H1 (cell line): ENCODE results near the gene B4GALNT1. TPM values are rescaled to one million over a fixed set of nuclear protein-coding genes. Genes with fewer than 3 reads are reported as not detected.

Source experiments
- CTCF ChIA-PET: fragments of 300-600 bp; sonication (Branson Sonifier 250); formaldehyde crosslinking; loops from one replicate; lab custom pipeline; 2021; ENCODE audit not compliant: partially characterized antibody; lab: Charles Lee
- POLR2A ChIA-PET: fragments of 300-600 bp; sonication (Branson Sonifier 250); formaldehyde crosslinking; loops from one replicate; lab custom pipeline; 2021; ENCODE audit warnings: inconsistent platforms; ENCODE audit not compliant: partially characterized antibody; lab: Charles Lee
- DNase-seq, 2 experiments: peaks; one replicate each; pipeline versions ENCODE4 v3.0.0 to v3.0.0-alpha.2; 2010 to 2022; ENCODE audit warnings: low spot score in 2 of 2, low read depth in 1 of 2, mixed read lengths in 1 of 2
- FAIRE-seq: peaks from 2 replicates; lab custom pipeline; 2011; peaks lifted over from hg19 to GRCh38; lab: Jason Lieb, UNC
- H2AFZ ChIP-seq: 2 replicates; pipeline ENCODE4 v1.8.1; 2012; ENCODE audit warnings: low read length, inconsistent platforms
- H2AK5ac ChIP-seq: 2 replicates; pipeline ENCODE4 v1.6.1; 2013; ENCODE audit warnings: low read depth, low read length
- H2BK120ac ChIP-seq: replicated peaks from 2 replicates; pipeline ENCODE3; 2013; ENCODE audit warnings: low read depth, low read length, inconsistent platforms
- H2BK12ac ChIP-seq: 2 replicates; pipeline ENCODE4 v1.6.1; 2013; ENCODE audit warnings: low read depth, low read length
- H2BK15ac ChIP-seq: 2 replicates; pipeline ENCODE4 v1.6.1; 2013; ENCODE audit warnings: low read length
- H2BK20ac ChIP-seq: 2 replicates; pipeline ENCODE4 v1.6.1; 2013; ENCODE audit warnings: low read length
- H2BK5ac ChIP-seq: 2 replicates; pipeline ENCODE4 v1.6.1; 2013; ENCODE audit warnings: low read depth, low read length
- H3K14ac ChIP-seq: 2 replicates; pipeline ENCODE4 v1.6.1; 2013; ENCODE audit warnings: inconsistent platforms; ENCODE audit not compliant: insufficient read length
- H3K18ac ChIP-seq: 2 replicates; pipeline ENCODE4 v1.6.1; 2013; ENCODE audit warnings: low read length; ENCODE audit errors: extremely low read depth
- H3K23ac ChIP-seq: 2 replicates; pipeline ENCODE4 v1.6.1; 2013; ENCODE audit warnings: inconsistent platforms; ENCODE audit not compliant: insufficient read length
- H3K23me2 ChIP-seq: 2 replicates; pipeline ENCODE4 v1.6.1; 2013; ENCODE audit warnings: low read depth, low read length
- H3K27ac ChIP-seq: 2 replicates; pipeline ENCODE4 v1.6.1; 2011; ENCODE audit warnings: low read depth, low read length, inconsistent platforms
- H3K27me3 ChIP-seq, 4 experiments: replicated peaks in 1 of 4; 1 replicate in 1 of 4; 2 replicates in 3 of 4; pipeline versions ENCODE4 v1.6.1 to v1.8.1; 2011 to 2013; ENCODE audit warnings: low read length in 3 of 4, mild to moderate bottlenecking in 3 of 4, inconsistent platforms in 2 of 4, mixed read lengths in 2 of 4, moderate library complexity in 1 of 4; ENCODE audit not compliant: control insufficient read depth in 3 of 4, insufficient read depth in 3 of 4; ENCODE audit errors: extremely low read depth in 1 of 4
- H3K36me3 ChIP-seq, 4 experiments: 2 replicates each; pipeline versions ENCODE4 v1.6.1 to v1.8.1; 2011 to 2013; ENCODE audit warnings: mild to moderate bottlenecking in 4 of 4, low read length in 3 of 4, moderate library complexity in 2 of 4, control low read depth in 1 of 4, inconsistent platforms in 1 of 4; ENCODE audit not compliant: insufficient read depth in 4 of 4, control insufficient read depth in 2 of 4
- H3K4ac ChIP-seq: replicated peaks from 2 replicates; pipeline ENCODE3; 2013; ENCODE audit warnings: low read length, low read depth, mixed read lengths, inconsistent platforms; ENCODE audit not compliant: insufficient read length
- H3K4me1 ChIP-seq, 4 experiments: replicated peaks in 1 of 4; 1 replicate in 1 of 4; 2 replicates in 3 of 4; pipeline versions ENCODE4 v1.6.1 to v1.8.1; 2011 to 2013; ENCODE audit warnings: low read length in 3 of 4, inconsistent platforms in 2 of 4, mixed read lengths in 1 of 4; ENCODE audit not compliant: insufficient read depth in 4 of 4, control insufficient read depth in 3 of 4
- H3K4me2 ChIP-seq, 2 experiments: 2 replicates each; pipeline versions ENCODE4 v1.6.1 to v1.8.1; 2011 to 2013; ENCODE audit warnings: low read depth in 2 of 2, low read length in 2 of 2, control low read depth in 1 of 2, inconsistent platforms in 1 of 2, mild to moderate bottlenecking in 1 of 2; ENCODE audit not compliant: insufficient read depth in 1 of 2
- H3K4me3 ChIP-seq, 4 experiments: fragments of 200-600, 300-600 bp in 1 of 4; sonication (generic), shearing (Covaris generic), sonication (Bioruptor Twin) in 1 of 4; 2 replicates each; pipeline versions ENCODE4 v1.5.1 to v1.8.1; 2011 to 2016; ENCODE audit warnings: low read length in 4 of 4, low read depth in 3 of 4, control low read depth in 2 of 4, inconsistent platforms in 2 of 4, mild to moderate bottlenecking in 2 of 4, mixed read lengths in 1 of 4, moderate library complexity in 1 of 4; ENCODE audit not compliant: insufficient read depth in 2 of 4; ENCODE audit errors: extremely low read depth in 1 of 4
- H3K56ac ChIP-seq: replicated peaks from 2 replicates; pipeline ENCODE3; 2013; ENCODE audit warnings: low read depth, mild to moderate bottlenecking, mixed read lengths, low read length, inconsistent platforms; ENCODE audit not compliant: insufficient read length
- H3K79me1 ChIP-seq: 2 replicates; pipeline ENCODE4 v1.6.1; 2013; ENCODE audit warnings: low read depth, low read length, control low read depth
- H3K79me2 ChIP-seq, 2 experiments: 2 replicates each; pipeline versions ENCODE4 v1.6.1 to v1.8.1; 2012 to 2013; ENCODE audit warnings: low read length in 2 of 2, mild to moderate bottlenecking in 2 of 2, inconsistent platforms in 1 of 2; ENCODE audit not compliant: insufficient read depth in 2 of 2, control insufficient read depth in 1 of 2
- H3K9ac ChIP-seq, 4 experiments: replicated peaks in 1 of 4; 1 replicate in 1 of 4; 2 replicates in 3 of 4; pipeline versions ENCODE4 v1.6.1 to v1.8.1; 2011 to 2013; ENCODE audit warnings: low read depth in 3 of 4, low read length in 3 of 4, control low read depth in 2 of 4, mild to moderate bottlenecking in 2 of 4, moderate library complexity in 2 of 4, inconsistent platforms in 1 of 4; ENCODE audit errors: extremely low read depth in 1 of 4
- H3K9me3 ChIP-seq, 2 experiments: 2 replicates each; pipeline versions ENCODE4 v1.6.1 to v1.8.1; 2012 to 2013; ENCODE audit warnings: mild to moderate bottlenecking in 2 of 2, moderate library complexity in 2 of 2, control low read depth in 1 of 2, inconsistent platforms in 1 of 2, low read depth in 1 of 2, low read length in 1 of 2, mixed read lengths in 1 of 2; ENCODE audit not compliant: insufficient read depth in 2 of 2
- H4K20me1 ChIP-seq, 2 experiments: replicated peaks in 1 of 2; 2 replicates each; pipeline versions ENCODE3 to v1.8.1; 2011 to 2013; ENCODE audit warnings: inconsistent platforms in 2 of 2, low read length in 2 of 2, mild to moderate bottlenecking in 1 of 2; ENCODE audit not compliant: insufficient read depth in 2 of 2, control insufficient read depth in 1 of 2
- H4K5ac ChIP-seq: 2 replicates; pipeline ENCODE4 v1.6.1; 2013; ENCODE audit warnings: low read length, low read depth, mixed read lengths, inconsistent platforms; ENCODE audit not compliant: insufficient read length
- H4K8ac ChIP-seq: 2 replicates; pipeline ENCODE4 v1.8.0; 2013; ENCODE audit warnings: mild to moderate bottlenecking, moderate library complexity, low read length, inconsistent platforms; ENCODE audit not compliant: insufficient read depth; ENCODE audit errors: extremely low read depth
- H4K91ac ChIP-seq: replicated peaks from 2 replicates; pipeline ENCODE3; 2013; ENCODE audit warnings: low read length, mixed read lengths, inconsistent platforms; ENCODE audit not compliant: insufficient read length
- BRCA1 ChIP-seq: IDR thresholded peaks from 2 replicates; pipeline ENCODE4 v1.6.1; 2012; ENCODE audit warnings: low read depth, low read length, improper control_type of control experiment
- CBX8 ChIP-seq: fragments of 300-800, 300-1000 bp; sonication (generic); IDR thresholded peaks from 2 replicates; pipeline ENCODE4 v1.7.1; 2016; ENCODE audit warnings: low read depth, low read length, borderline replicate concordance
- EZH2 ChIP-seq: fragments of 200-600 bp; sonication (generic); IDR thresholded peaks from 2 replicates; pipeline ENCODE4 v1.7.1; 2012; ENCODE audit warnings: low read depth, mild to moderate bottlenecking, moderate library complexity, low read length, inconsistent platforms; ENCODE audit not compliant: severe bottlenecking
- GTF2F1 ChIP-seq: IDR thresholded peaks from 2 replicates; pipeline ENCODE4 v1.6.1; 2012; ENCODE audit warnings: low read depth, low read length, improper control_type of control experiment, borderline replicate concordance
- HDAC2 ChIP-seq, 2 experiments: fragments of 300-600 bp in 1 of 2; sonication (generic) in 1 of 2; IDR thresholded peaks; 2 replicates each; pipeline ENCODE4 v1.6.1; 2011 to 2012; ENCODE audit warnings: low read depth in 2 of 2, low read length in 2 of 2, mild to moderate bottlenecking in 2 of 2, moderate library complexity in 2 of 2, borderline replicate concordance in 1 of 2, inconsistent platforms in 1 of 2
- KDM1A ChIP-seq: fragments of 200-600, 300-600 bp; sonication (generic); IDR thresholded peaks from 2 replicates; pipeline ENCODE4 v1.7.1; 2016; ENCODE audit warnings: mild to moderate bottlenecking, low read length, borderline replicate concordance
- MAX ChIP-seq: IDR thresholded peaks from 2 replicates; pipeline ENCODE4 v1.6.1; 2012; ENCODE audit warnings: inconsistent platforms
- NANOG ChIP-seq: IDR thresholded peaks from 2 replicates; pipeline ENCODE4 v1.6.1; 2011; ENCODE audit warnings: low read length, low read depth, mild to moderate bottlenecking, inconsistent platforms; ENCODE audit not compliant: insufficient read depth, poor library complexity, severe bottlenecking
- NRF1 ChIP-seq: IDR thresholded peaks from 2 replicates; pipeline ENCODE4 v1.6.1; 2011; ENCODE audit warnings: mild to moderate bottlenecking, low read depth, low read length, improper control_type of control experiment
- SUZ12 ChIP-seq: fragments of 200-600 bp; sonication (generic); IDR thresholded peaks from 2 replicates; pipeline ENCODE4 v1.6.1; 2012; ENCODE audit warnings: mild to moderate bottlenecking, inconsistent platforms, low read length, moderate library complexity, mixed read lengths
- TEAD4 ChIP-seq: IDR thresholded peaks from 2 replicates; pipeline ENCODE4 v1.6.1; 2012; ENCODE audit warnings: low read depth, low read length, inconsistent platforms, mixed read lengths
- WGBS, 2 experiments: shearing (Covaris generic) in 1 of 2; methylation state at CpG; one replicate each; pipeline versions ENCODE4 v1.1.6 to v1.1.7; 2013 to 2015; ENCODE audit warnings: low lambda C conversion rate in 2 of 2, mixed read lengths in 2 of 2, inconsistent platforms in 1 of 2, low coverage in 1 of 2, missing lambda C conversion rate in 1 of 2; ENCODE audit not compliant: insufficient replicate concordance in 2 of 2, insufficient coverage in 1 of 2, insufficient read length in 1 of 2; ENCODE audit errors: extremely low coverage in 1 of 2, missing lambda C conversion rate in 1 of 2; 5-methylcytosine and 5-hydroxymethylcytosine counted together
- polyA plus RNA-seq, 7 experiments: library from polyadenylated mRNA; depleted of rRNA in 3 of 7; stranded (reverse) in 5 of 7; unstranded in 2 of 7; fragments of >200 nt in 5 of 7; fragments of 200-250 nt in 2 of 7; gene quantifications; 1 replicate in 5 of 7; 2 replicates in 1 of 7; 4 replicates in 1 of 7; pipeline versions ENCODE4 v1.2.1 to v1.2.3, GENCODE V29; 2011 to 2013; ENCODE audit warnings: missing spikeins in 2 of 7, mixed read lengths in 2 of 7
- total RNA-seq: library from RNA; stranded (reverse); fragmentation: NEBNext Ultra II Directional; extraction: Animal tissue kit (Norgen Biotek cat#: 25700); gene quantifications from 2 replicates; pipeline ENCODE4 v1.2.1, GENCODE V29; 2021

The B4GALNT1 gene
- total and polyA plus RNA-seq, 2 of the 8 experiments (the other 6 are each of a cell fraction or from before 2014, with no cell fraction given), result 1.5 to 2.3 TPM

GRCh38 chr12:57607958-57608663 lies 24.9 kb downstream of the B4GALNT1 start:
- FAIRE-seq, result no peak
- POLR2A ChIA-PET, result interaction anchor here (0.8 to 7.7 kb wide), 14 partner anchors 8 to 147 kb away, joined by 3 to 60 read pairs (median 4); partner anchors contain the start of genes AGAP2 and PIP4K2C
- CTCF ChIA-PET, result interaction anchor here (0.7 to 12.5 kb wide), 14 partner anchors 8 to 348 kb away, joined by 3 to 124 read pairs (median 6); partner anchors contain the start of genes B4GALNT1, OS9 and PIP4K2C
- Histone ChIP-seq H3K27me3 (peaks cover 2 to 31% (median 20%) of the 10 kb centered on the region in 4 experiments), H3K27ac (no peak overlapping the region), H2BK12ac (peak overlapping the region; percentile 35; the same call in 1 of the 2 replicates), H3K9ac (no peak overlapping the region), H2BK120ac (no peak overlapping the region), H3K14ac (no peak overlapping the region), H4K91ac (no peak overlapping the region), H3K18ac (no peak overlapping the region), H4K5ac (no peak overlapping the region), H3K4me2 (peak overlapping the region in 1 of 2 experiments; percentile 97; a peak in 1 of 4 replicates), H3K79me2 (peaks cover 0 to 10% of the 10 kb centered on the region in 2 experiments; a peak in 1 of 4 replicates), H3K4ac (no peak overlapping the region), H4K20me1 (no peaks in the 10 kb centered on the region), H3K79me1 (no peaks in the 10 kb centered on the region; the same call in 1 of the 2 replicates), H2BK5ac (no peak overlapping the region), H3K36me3 (peaks cover 0 to 5% (median 3%) of the 10 kb centered on the region in 4 experiments; a peak in 3 of 8 replicates), H3K4me1 (peaks cover 7 to 17% (median 12%) of the 10 kb centered on the region in 4 experiments), H3K23ac (no peak overlapping the region), H3K23me2 (peaks cover 30% of the 10 kb centered on the region), H3K56ac (no peak overlapping the region), H2BK15ac (no peak overlapping the region), H2AFZ (no peak overlapping the region), H2AK5ac (no peak overlapping the region), H3K4me3 (no peak overlapping the region), H4K8ac (no peak overlapping the region), H2BK20ac (no peak overlapping the region), H3K9me3 (no peaks in the 10 kb centered on the region)
- DNase-seq, result no peak
- WGBS, 2 experiments, result 84% methylated on average over 12 of the region's 12 CpGs; no CpG with 5 or more reads in 1 of the 2 experiments
- TF ChIP-seq MAX (no peak), NANOG (no peak), BRCA1 (no peak), TEAD4 (no peak), GTF2F1 (no peak), EZH2 (no peak), KDM1A (no peak), CBX8 (no peak), HDAC2 (IDR thresholded peaks at IDR 0.05; ENCODE audit: borderline replicate concordance in 1 of 2, low read depth in 2 of 2, low read length in 2 of 2) (no peak), SUZ12 (no peak), NRF1 (no peak)
